Activated T-cell treated with anti-CD3 and anti-CD28 coated beads for 48 hours (primary cell): ENCODE data around the gene C16orf86.

ENCODE experiments used
- DNase-seq: peaks from one replicate; pipeline ENCODE4 v3.0.0-alpha.2; 2020; ENCODE audit warnings: low read depth

Gene C16orf86

GRCh38 chr16:67653789-67654402, 12.7 kb upstream of the C16orf86 start:
- DNase-seq, result no peak

DNA sequence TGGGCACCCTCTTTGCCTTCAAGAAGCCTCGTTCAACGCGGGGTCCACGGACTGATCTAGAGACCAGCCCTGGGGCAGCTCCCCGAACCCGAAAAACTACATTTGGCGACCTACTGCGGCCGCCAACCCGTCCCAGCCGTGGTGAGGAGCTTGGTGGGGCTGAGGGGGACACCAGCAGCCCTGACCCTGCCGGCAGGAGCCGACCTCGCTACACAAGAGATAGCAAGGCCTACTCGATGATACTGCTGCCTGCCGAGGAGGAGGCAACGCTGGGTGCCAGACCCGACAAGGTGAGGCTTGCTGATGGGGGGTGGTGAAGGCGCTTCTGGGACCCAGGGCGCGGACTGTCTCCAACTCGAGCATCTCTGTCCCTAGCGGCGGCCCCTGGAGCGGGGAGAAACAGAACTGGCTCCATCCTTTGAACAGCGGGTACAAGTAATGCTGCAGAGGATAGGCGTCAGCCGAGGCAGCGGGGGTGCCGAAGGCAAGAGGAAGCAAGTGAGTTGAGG, 12.2 kb upstream of the C16orf86 start:
- DNase-seq, result no peak

- DNase-seq, result no peak
Observed at GRCh38 chr16:67655363-67655762, 11.3 kb upstream of the C16orf86 start.

- no peak for DNase-seq
Observed at GRCh38 chr16:67656344-67657016, 10.1 kb upstream of the C16orf86 start.

GRCh38 chr16:67657017-67657608, 9.5 kb upstream of the C16orf86 start:
- no peak for DNase-seq

- DNase-seq, result no peak
Observed at GRCh38 chr16:67657751-67658518, 8.7 kb upstream of the C16orf86 start.

DNA sequence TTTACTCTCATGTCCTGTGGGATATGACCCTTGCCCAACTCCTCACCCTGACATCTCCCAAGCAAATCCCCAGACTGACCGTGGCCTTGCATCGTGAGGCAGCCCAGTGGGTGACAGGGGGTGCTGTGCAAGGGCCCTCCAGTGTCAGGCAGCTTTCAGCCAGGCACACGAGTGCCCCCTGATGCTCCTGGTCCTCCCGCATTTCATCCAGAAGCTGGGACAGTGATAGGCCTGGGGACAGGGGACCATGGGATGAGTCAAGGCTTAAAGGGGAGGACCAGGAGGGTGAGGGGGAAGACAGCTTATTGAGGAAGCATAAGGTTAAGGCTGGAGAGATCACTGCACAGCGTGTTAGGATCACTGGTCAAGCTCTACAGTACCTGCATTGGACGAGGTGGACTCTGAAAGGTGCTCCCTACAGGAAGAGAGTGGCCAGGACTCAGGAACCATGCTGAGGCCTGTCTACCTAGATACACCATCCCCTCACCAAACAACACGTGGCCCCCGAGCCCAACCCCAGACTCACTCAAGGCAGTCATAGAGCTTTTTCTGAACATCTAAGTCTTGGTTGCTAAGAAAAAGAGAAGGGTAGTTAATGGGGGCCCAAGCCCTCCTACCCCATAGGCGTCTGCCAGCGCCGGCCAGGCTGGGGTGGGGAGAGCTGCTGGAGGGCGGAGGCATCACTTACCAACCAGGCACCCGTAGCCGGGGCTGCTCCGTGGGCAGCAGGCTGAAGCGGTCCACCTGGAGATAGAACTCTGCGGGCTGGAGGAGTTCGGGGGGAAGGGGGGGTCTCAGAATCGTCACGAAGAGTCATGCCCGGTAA, 7.6 kb upstream of the C16orf86 start:
- no peak for DNase-seq

DNA sequence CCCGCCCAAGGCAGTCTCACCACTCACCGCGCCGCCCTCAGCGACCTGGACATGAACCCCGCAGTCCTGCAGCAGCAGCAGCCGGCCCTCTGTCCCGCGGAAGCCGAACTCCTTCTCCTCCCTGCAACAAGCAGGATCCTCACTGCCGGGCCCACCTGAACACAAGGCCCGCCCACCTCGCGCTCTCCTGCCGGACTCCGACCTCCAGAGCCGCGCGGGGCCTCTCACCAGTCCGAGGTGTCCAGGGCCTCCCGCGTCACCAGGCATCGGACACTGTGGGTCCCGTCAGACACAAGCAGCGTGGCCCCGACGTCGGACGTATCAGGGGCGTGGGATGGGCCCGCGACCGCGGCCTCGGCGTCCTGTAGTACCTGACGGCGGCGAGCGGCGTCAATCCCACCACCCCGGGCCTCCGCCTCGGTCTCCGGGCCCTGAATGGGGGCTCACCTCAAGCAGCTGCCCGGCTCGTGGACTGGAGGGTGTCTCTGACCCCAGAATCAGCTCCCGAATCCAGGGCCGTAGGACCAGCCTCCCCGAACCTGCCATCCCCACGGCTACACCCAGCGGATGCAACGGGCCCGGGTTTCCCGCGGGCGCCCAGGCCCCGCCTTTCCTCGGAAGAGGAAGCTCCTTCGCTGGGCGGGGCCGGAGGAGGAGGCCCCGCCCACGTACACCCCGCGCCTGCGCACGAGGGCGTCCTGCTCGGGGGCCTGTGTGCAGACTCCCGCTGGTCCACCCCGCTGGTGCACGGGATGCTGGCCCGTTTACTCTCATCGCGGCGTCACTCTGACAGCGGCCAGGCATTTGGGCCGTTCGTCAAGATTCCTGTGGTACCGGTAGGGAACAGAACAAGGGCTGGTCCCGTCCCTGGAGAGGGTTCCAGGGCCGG, 6.7 kb upstream of the C16orf86 start, which contains the start of gene ACD:
Gene ACD, minus strand, starts transcription at position 586 of the 889 bp plus-strand sequence. Its CDS starts 40 bp downstream, at position 546.
- peak; percentile 94 for DNase-seq

GRCh38 chr16:67660564-67661028, 6.0 kb upstream of the C16orf86 start, which contains the start of gene PARD6A:
Gene PARD6A (plus strand): TSS chr16:67660960. CDS start chr16:67661039, 79 bp downstream.
- peak; percentile 94 for DNase-seq

GRCh38 chr16:67661101-67661761, 5.4 kb upstream of the C16orf86 start:
- peak; percentile 25 for DNase-seq

DNA sequence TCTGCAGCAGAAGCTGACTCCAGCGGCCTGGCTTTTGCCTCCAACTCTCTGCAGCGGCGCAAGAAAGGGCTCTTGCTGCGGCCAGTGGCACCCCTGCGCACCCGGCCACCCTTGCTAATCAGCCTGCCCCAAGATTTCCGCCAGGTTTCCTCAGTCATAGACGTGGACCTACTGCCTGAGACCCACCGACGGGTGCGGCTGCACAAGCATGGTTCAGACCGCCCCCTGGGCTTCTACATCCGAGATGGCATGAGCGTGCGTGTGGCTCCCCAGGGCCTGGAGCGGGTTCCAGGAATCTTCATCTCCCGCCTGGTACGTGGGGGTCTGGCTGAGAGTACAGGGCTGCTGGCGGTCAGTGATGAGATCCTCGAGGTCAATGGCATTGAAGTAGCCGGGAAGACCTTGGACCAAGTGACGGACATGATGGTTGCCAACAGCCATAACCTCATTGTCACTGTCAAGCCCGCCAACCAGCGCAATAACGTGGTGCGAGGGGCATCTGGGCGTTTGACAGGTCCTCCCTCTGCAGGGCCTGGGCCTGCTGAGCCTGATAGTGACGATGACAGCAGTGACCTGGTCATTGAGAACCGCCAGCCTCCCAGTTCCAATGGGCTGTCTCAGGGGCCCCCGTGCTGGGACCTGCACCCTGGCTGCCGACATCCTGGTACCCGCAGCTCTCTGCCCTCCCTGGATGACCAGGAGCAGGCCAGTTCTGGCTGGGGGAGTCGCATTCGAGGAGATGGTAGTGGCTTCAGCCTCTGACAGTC, 4.5 kb upstream of the C16orf86 start:
- no peak for DNase-seq

- DNase-seq, result no peak
Observed at GRCh38 chr16:67662653-67663010, 4.0 kb upstream of the C16orf86 start.

DNA sequence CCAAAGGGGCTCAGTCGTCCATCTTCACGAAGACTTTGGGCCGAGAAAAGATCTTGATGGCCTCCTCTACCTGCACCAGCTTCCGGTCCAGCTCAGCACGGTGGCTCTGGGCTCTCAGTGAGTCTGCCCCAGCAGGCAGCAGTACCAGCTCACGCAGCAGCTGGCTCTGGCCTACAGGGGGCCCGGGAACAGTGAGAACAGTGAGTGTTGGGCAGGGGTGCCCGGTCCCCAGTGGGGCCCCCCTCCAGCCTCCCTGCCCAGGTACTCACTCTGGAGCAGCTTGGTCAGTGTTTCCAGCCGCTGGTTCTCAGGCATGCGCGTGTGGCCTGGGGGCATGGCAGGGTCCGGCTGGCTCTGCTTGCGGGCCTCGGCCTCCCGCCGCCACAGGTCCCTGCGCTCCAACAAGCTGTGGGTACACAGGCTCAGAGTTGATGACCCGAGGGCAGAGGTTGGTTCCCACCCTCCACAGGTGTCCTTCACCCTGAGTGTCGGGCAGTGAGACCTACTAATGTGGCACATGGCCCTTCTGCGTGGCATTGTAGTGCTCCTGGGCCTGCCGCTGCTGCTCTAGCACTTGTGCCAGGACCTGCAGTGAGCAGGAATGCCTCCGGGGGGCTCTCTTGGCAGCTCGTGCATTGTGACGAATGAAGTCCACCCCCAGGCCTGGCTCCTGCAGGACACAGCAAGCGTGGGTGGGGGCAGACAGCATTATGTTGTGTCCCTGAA, 3.3 kb upstream of the C16orf86 start:
- DNase-seq, result peak; percentile 31

DNA sequence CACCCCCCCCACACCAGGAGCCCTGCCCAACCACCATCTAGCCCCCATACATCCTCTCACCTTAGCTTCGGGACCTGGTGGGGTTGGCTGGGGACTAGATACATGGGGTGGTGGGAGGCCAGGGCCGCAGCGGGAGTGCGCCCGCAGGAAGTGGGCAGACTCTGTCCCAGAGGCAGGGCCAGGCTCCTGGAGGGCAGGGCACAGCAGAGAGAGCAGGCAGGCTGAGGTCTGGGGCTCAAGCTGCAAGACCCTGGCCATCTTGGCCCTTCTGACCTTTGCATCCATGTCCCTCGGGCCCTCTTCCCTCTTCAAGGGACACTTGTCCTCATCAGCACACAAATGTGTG, 2.8 kb upstream of the C16orf86 start:
- no peak for DNase-seq

GRCh38 chr16:67664258-67664657, 2.4 kb upstream of the C16orf86 start:
- DNase-seq, result no peak

DNA sequence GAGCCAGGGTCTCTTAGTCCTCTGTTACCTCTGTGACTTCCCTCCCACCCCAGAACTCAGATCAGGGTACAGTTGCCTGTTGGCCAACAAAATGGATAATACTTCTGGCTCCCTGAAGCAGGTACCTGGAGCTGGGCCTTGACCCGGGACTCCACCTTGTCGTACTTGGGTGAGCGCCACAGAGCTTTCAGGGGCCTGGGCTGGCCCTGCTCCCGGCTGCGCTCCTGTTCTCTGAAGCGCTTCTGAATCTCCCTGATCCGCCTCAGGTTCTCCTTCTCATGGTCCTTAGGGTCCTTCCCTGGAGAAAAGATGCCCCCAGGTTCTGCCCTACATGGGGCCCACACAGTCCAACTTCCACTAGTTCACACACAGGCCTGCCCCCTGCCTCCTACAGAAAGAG, 1.7 kb upstream of the C16orf86 start:
- no peak for DNase-seq

- DNase-seq, result no peak
Observed at GRCh38 chr16:67665598-67665997, 1.0 kb upstream of the C16orf86 start.

GRCh38 chr16:67666032-67666551, 522 bp upstream of the C16orf86 start:
- DNase-seq, result no peak
